K562 (cell line): ENCODE results near the gene ABCC11.

Source experiments
- CBFA2T2 ChIP-seq: fragments of 450-650 bp; conservative IDR thresholded peaks from 2 replicates; pipeline ENCODE4 v1.6.1; 2017; ENCODE audit warnings: mild to moderate bottlenecking
- CTCF ChIP-seq, 3 experiments: IDR thresholded peaks in 2 of 3; conservative IDR thresholded peaks in 1 of 3; 2 replicates each; pipeline ENCODE4 v1.5.1; 2011 to 2012; ENCODE audit warnings: low read length in 3 of 3, mild to moderate bottlenecking in 3 of 3, control low read depth in 2 of 3, improper control_type of control experiment in 1 of 3, inconsistent platforms in 1 of 3, low read depth in 1 of 3, mixed read lengths in 1 of 3, moderate library complexity in 1 of 3; ENCODE audit not compliant: insufficient read depth in 2 of 3
- MEF2A ChIP-seq: IDR thresholded peaks from 2 replicates; pipeline ENCODE4 v1.6.1; 2011; ENCODE audit warnings: low read depth, mild to moderate bottlenecking, low read length, moderate library complexity; ENCODE audit not compliant: control insufficient read depth
- NR1H2 ChIP-seq: sonication (generic); formaldehyde crosslinking; IDR thresholded peaks from 2 replicates; pipeline ENCODE4 v1.4.0; 2020; ENCODE audit warnings: mild to moderate bottlenecking, missing genetic modification reagents
- TAF7 ChIP-seq: fragments of 450-650 bp; IDR thresholded peaks from 2 replicates; pipeline ENCODE4 v1.6.1; 2016; ENCODE audit warnings: missing genetic modification characterization, missing compliant biosample characterization
- TCF7L2 ChIP-seq: fragments of 150-350 bp; IDR thresholded peaks from 2 replicates; pipeline ENCODE4 v1.6.1; 2016; ENCODE audit warnings: low read depth, mild to moderate bottlenecking, low read length, moderate library complexity
- ZBTB26 ChIP-seq: fragments of 450-650 bp; formaldehyde crosslinking; IDR thresholded peaks from 2 replicates; pipeline ENCODE4 v1.4.0; 2022; ENCODE audit warnings: missing genetic modification characterization
- ZNF263 ChIP-seq: sonication (generic); formaldehyde crosslinking; IDR thresholded peaks from 2 replicates; pipeline ENCODE4 v1.8.0; 2022; ENCODE audit warnings: mild to moderate bottlenecking, missing genetic modification reagents, borderline replicate concordance

GRCh38 chr16:48158296-48158695 is 89.0 kb downstream of the ABCC11 start:
- TF ChIP-seq MEF2A: no peak
- TF ChIP-seq CBFA2T2: no peak
- no peak for TF ChIP-seq ZBTB26 (CRISPR knock-in tag)
- no peak for TF ChIP-seq CTCF (IDR thresholded peaks at IDR 0.05 in 2 of 3, conservative IDR thresholded peaks at IDR 0.05 in 1 of 3; ENCODE audit: insufficient read depth in 2 of 3, low read depth in 1 of 3, low read length in 3 of 3)
- TF ChIP-seq NR1H2 (CRISPR knock-in tag): no peak
- TF ChIP-seq TAF7 (tag): no peak
- TF ChIP-seq ZNF263 (CRISPR knock-in tag): no peak
- TF ChIP-seq TCF7L2: no peak
